H9 (cell line): ENCODE measurements around the gene PRUNE2. TPM values are rescaled to one million over a fixed set of nuclear protein-coding genes. Genes with fewer than 3 reads are reported as not detected.

ENCODE experiments used
- DNase-seq: peaks from one replicate; pipeline ENCODE4 v3.0.0-alpha.2; 2017
- H2AFZ ChIP-seq: one replicate; pipeline ENCODE4 v1.6.1; 2013; ENCODE audit warnings: mild to moderate bottlenecking, low read length, control low read depth, moderate library complexity
- H2AK5ac ChIP-seq: 2 replicates; pipeline ENCODE4 v1.6.1; 2013; ENCODE audit warnings: low read length, control low read depth, mixed read lengths; ENCODE audit not compliant: insufficient read length
- H2BK120ac ChIP-seq: one replicate; pipeline ENCODE4 v1.6.1; 2013; ENCODE audit warnings: low read depth, mild to moderate bottlenecking, low read length, control low read depth, inconsistent platforms; ENCODE audit not compliant: poor library complexity, severe bottlenecking
- H2BK12ac ChIP-seq: 2 replicates; pipeline ENCODE4 v1.6.1; 2013; ENCODE audit warnings: low read length, control low read depth, mixed read lengths, low read depth; ENCODE audit not compliant: insufficient read length
- H2BK15ac ChIP-seq: 2 replicates; pipeline ENCODE4 v1.6.1; 2013; ENCODE audit warnings: low read depth, low read length, control low read depth
- H2BK20ac ChIP-seq: one replicate; pipeline ENCODE4 v1.6.1; 2013; ENCODE audit warnings: low read depth, mild to moderate bottlenecking, low read length, control low read depth, inconsistent platforms; ENCODE audit not compliant: poor library complexity, severe bottlenecking
- H2BK5ac ChIP-seq: 2 replicates; pipeline ENCODE4 v1.6.1; 2013; ENCODE audit warnings: low read length, control low read depth, mixed read lengths; ENCODE audit not compliant: insufficient read length
- H3K14ac ChIP-seq: 2 replicates; pipeline ENCODE4 v1.6.1; 2013; ENCODE audit warnings: low read length, control low read depth; ENCODE audit not compliant: insufficient read depth
- H3K18ac ChIP-seq: 2 replicates; pipeline ENCODE4 v1.6.1; 2013; ENCODE audit warnings: low read depth, mild to moderate bottlenecking, mixed read lengths, low read length, control low read depth; ENCODE audit not compliant: insufficient read length
- H3K23ac ChIP-seq: 2 replicates; pipeline ENCODE4 v1.6.1; 2013; ENCODE audit warnings: low read length, control low read depth, mixed read lengths, low read depth; ENCODE audit not compliant: insufficient read length
- H3K23me2 ChIP-seq: 2 replicates; pipeline ENCODE4 v1.6.1; 2013; ENCODE audit warnings: low read depth, mild to moderate bottlenecking, mixed read lengths, low read length, control low read depth; ENCODE audit not compliant: insufficient read length, poor library complexity, severe bottlenecking
- H3K27ac ChIP-seq: 2 replicates; pipeline ENCODE4 v1.5.1; 2013; ENCODE audit warnings: low read length, control low read depth, mixed read lengths, low read depth; ENCODE audit not compliant: insufficient read length
- H3K27me3 ChIP-seq: 2 replicates; pipeline ENCODE4 v1.6.1; 2013; ENCODE audit warnings: low read length, control low read depth, inconsistent platforms; ENCODE audit not compliant: insufficient read depth
- H3K4ac ChIP-seq: 2 replicates; pipeline ENCODE4 v1.6.1; 2013; ENCODE audit warnings: low read depth, mild to moderate bottlenecking, control low read depth, inconsistent platforms, low read length, moderate library complexity
- H3K4me1 ChIP-seq: 2 replicates; pipeline ENCODE4 v1.6.1; 2013; ENCODE audit warnings: low read length, control low read depth, inconsistent platforms; ENCODE audit not compliant: insufficient read depth
- H3K4me2 ChIP-seq: 2 replicates; pipeline ENCODE4 v1.6.1; 2013; ENCODE audit warnings: low read length, control low read depth, mixed read lengths; ENCODE audit not compliant: insufficient read length, insufficient read depth
- H3K56ac ChIP-seq: 2 replicates; pipeline ENCODE4 v1.6.1; 2013; ENCODE audit warnings: low read depth, mild to moderate bottlenecking, mixed read lengths, low read length, control low read depth; ENCODE audit not compliant: insufficient read length
- H3K79me1 ChIP-seq: 2 replicates; pipeline ENCODE4 v1.6.1; 2013; ENCODE audit warnings: low read depth, mild to moderate bottlenecking, moderate library complexity, low read length, control low read depth, inconsistent platforms; ENCODE audit not compliant: insufficient read depth, poor library complexity, severe bottlenecking
- H3K79me2 ChIP-seq: 2 replicates; pipeline ENCODE4 v1.6.1; 2013; ENCODE audit warnings: low read length, control low read depth, inconsistent platforms; ENCODE audit not compliant: insufficient read depth
- H3K9ac ChIP-seq: 2 replicates; pipeline ENCODE4 v1.6.1; 2013; ENCODE audit warnings: low read length, control low read depth, mixed read lengths; ENCODE audit not compliant: insufficient read length; ENCODE audit errors: extremely low read depth
- H3K9me3 ChIP-seq: one replicate; pipeline ENCODE4 v1.6.1; 2013; ENCODE audit warnings: low read depth, low read length, inconsistent platforms; ENCODE audit not compliant: control insufficient read depth
- H3T11ph ChIP-seq: one replicate; pipeline ENCODE4 v1.6.1; 2013; ENCODE audit warnings: mild to moderate bottlenecking, low read length, control low read depth, inconsistent platforms
- H4K20me1 ChIP-seq: one replicate; pipeline ENCODE4 v1.6.1; 2013; ENCODE audit not compliant: control insufficient read depth, insufficient read length, insufficient read depth
- H4K5ac ChIP-seq: 2 replicates; pipeline ENCODE4 v1.6.1; 2013; ENCODE audit warnings: low read depth, mild to moderate bottlenecking, mixed read lengths, low read length, control low read depth; ENCODE audit not compliant: insufficient read length
- H4K8ac ChIP-seq: replicated peaks from 2 replicates; pipeline ENCODE4 v1.6.1; 2013; ENCODE audit warnings: low read length, control low read depth, mixed read lengths, low read depth; ENCODE audit not compliant: insufficient read length
- H4K91ac ChIP-seq: 2 replicates; pipeline ENCODE4 v1.6.1; 2013; ENCODE audit warnings: low read depth, mild to moderate bottlenecking, moderate library complexity, mixed read lengths, low read length, control low read depth; ENCODE audit not compliant: insufficient read length
- H3K27ac Mint-ChIP-seq, 3 experiments: 2 replicates in 2 of 3; 3 replicates in 1 of 3; pipeline ENCODE4 v1.8.0; 2020 to 2021; ENCODE audit warnings: mixed read lengths in 3 of 3, mild to moderate bottlenecking in 1 of 3, moderate library complexity in 1 of 3
- H3K27me3 Mint-ChIP-seq: 2 replicates; pipeline ENCODE4 v1.8.0; 2021; ENCODE audit warnings: low read depth, mild to moderate bottlenecking, moderate library complexity, mixed read lengths
- H3K36me3 Mint-ChIP-seq, 3 experiments: 2 replicates in 2 of 3; 3 replicates in 1 of 3; pipeline ENCODE4 v1.8.0; 2020 to 2021; ENCODE audit warnings: low read depth in 3 of 3, mixed read lengths in 3 of 3; ENCODE audit not compliant: insufficient read depth in 1 of 3
- H3K4me1 Mint-ChIP-seq, 2 experiments: 2 replicates each; pipeline ENCODE4 v1.8.0; 2020; ENCODE audit warnings: mixed read lengths in 2 of 2
- H3K4me3 Mint-ChIP-seq, 2 experiments: 2 replicates in 1 of 2; 3 replicates in 1 of 2; pipeline ENCODE4 v1.8.0; 2020 to 2021; ENCODE audit warnings: mild to moderate bottlenecking in 2 of 2, mixed read lengths in 2 of 2, moderate library complexity in 1 of 2
- H3K9me3 Mint-ChIP-seq, 2 experiments: 2 replicates in 1 of 2; 3 replicates in 1 of 2; pipeline ENCODE4 v1.8.0; 2020; ENCODE audit warnings: mild to moderate bottlenecking in 2 of 2, mixed read lengths in 2 of 2, moderate library complexity in 1 of 2
- CTCF ChIP-seq: fragments of 200-600 bp; sonication (generic); conservative IDR thresholded peaks from 3 replicates; pipeline ENCODE4 v1.8.0; 2021; ENCODE audit warnings: antibody characterized with exemption, mild to moderate bottlenecking
- WGBS: extraction: QIAGEN DNeasy Blood & Tissue Kit; methylation state at CpG from one replicate; pipeline ENCODE4 v1.1.7; 2013; ENCODE audit warnings: missing lambda C conversion rate, low lambda C conversion rate, mixed read lengths; ENCODE audit not compliant: insufficient read length; ENCODE audit errors: extremely low coverage; 5-methylcytosine and 5-hydroxymethylcytosine counted together
- total RNA-seq: library from RNA; stranded (reverse); gene quantifications from 2 replicates; pipeline ENCODE4 v1.2.1, GENCODE V29; 2021

PRUNE2 gene
- total RNA-seq, 1 experiment from 2014 or later = 12.1 TPM

GRCh38 chr9:76846297-76846696 is 59.6 kb downstream of the PRUNE2 start:
- Histone ChIP-seq H4K8ac (no peak overlapping the region), H3K4me1 (no peaks in the 10 kb centered on the region), H3K23me2 (no peaks in the 10 kb centered on the region), H3K27ac (no peak overlapping the region), H2BK120ac (no peak overlapping the region), H3K79me2 (no peaks in the 10 kb centered on the region), H2BK20ac (no peak overlapping the region), H3T11ph (no peak overlapping the region), H2BK15ac (no peak overlapping the region), H3K9ac (no peak overlapping the region), H3K23ac (no peak overlapping the region), H3K9me3 (no peaks in the 10 kb centered on the region), H3K4ac (no peak overlapping the region), H3K79me1 (no peaks in the 10 kb centered on the region), H3K27me3 (no peaks in the 10 kb centered on the region), H4K91ac (no peak overlapping the region), H2AFZ (no peak overlapping the region), H2AK5ac (no peak overlapping the region), H2BK12ac (no peak overlapping the region), H4K5ac (no peak overlapping the region), H3K56ac (no peak overlapping the region), H3K4me2 (no peak overlapping the region), H4K20me1 (no peaks in the 10 kb centered on the region), H2BK5ac (no peak overlapping the region), H3K14ac (no peak overlapping the region), H3K18ac (no peak overlapping the region)
- Mint-ChIP-seq H3K36me3 (no peaks in the 10 kb centered on the region; a peak in 2 of 7 replicates), H3K4me1 (no peaks in the 10 kb centered on the region), H3K27ac (no peak overlapping the region), H3K9me3 (no peaks in the 10 kb centered on the region), H3K4me3 (no peak overlapping the region), H3K27me3 (no peaks in the 10 kb centered on the region)
- no CpG with 5 or more reads among the region's 9 CpGs for WGBS
- DNase-seq = no peak
- no peak for TF ChIP-seq CTCF
